Fibroblast of the aortic adventitia (primary cell): ENCODE measurements around the gene CDC42BPG. TPM values are rescaled to one million over a fixed set of nuclear protein-coding genes. Genes with fewer than 3 reads are reported as not detected.

Experiments
- DNase-seq: peaks from one replicate; pipeline ENCODE4 v3.0.0-alpha.2; 2010; ENCODE audit warnings: low read depth
- H3K4me3 ChIP-seq: 2 replicates; pipeline ENCODE4 v1.5.1; 2011; ENCODE audit warnings: low read depth, mild to moderate bottlenecking, control low read depth, low read length, moderate library complexity
- CTCF ChIP-seq: IDR thresholded peaks from 2 replicates; pipeline ENCODE4 v1.5.1; 2011; ENCODE audit warnings: mild to moderate bottlenecking, low read length, control low read depth, inconsistent platforms; ENCODE audit not compliant: insufficient read depth
- total RNA-seq: library from RNA; depleted of rRNA; stranded (reverse); fragments of >200 nt; gene quantifications from 2 replicates; pipeline ENCODE4 v1.2.3, GENCODE V29; 2012; ENCODE audit warnings: low replicate concordance

The CDC42BPG gene
- total RNA-seq, 1 donor, result 0.09 TPM

- H3K4me3 ChIP-seq, result no peak overlapping the region
- DNase-seq, result no peak
- no peak for TF ChIP-seq CTCF
Observed at GRCh38 chr11:64831411-64831891, 13.0 kb downstream of the CDC42BPG start.

GRCh38 chr11:64829536-64830251, 14.8 kb downstream of the CDC42BPG start:
- TF ChIP-seq CTCF, result no peak
- H3K4me3 ChIP-seq, result no peak overlapping the region
- no peak for DNase-seq

GRCh38 chr11:64827451-64827839, 17.0 kb downstream of the CDC42BPG start:
- no peak for DNase-seq
- no peak overlapping the region for H3K4me3 ChIP-seq
- TF ChIP-seq CTCF, result no peak

GRCh38 chr11:64826578-64827450, 17.6 kb downstream of the CDC42BPG start:
- no peak overlapping the region for H3K4me3 ChIP-seq
- no peak for DNase-seq
- TF ChIP-seq CTCF, result no peak

GRCh38 chr11:64826062-64826461, 18.4 kb downstream of the CDC42BPG start:
- H3K4me3 ChIP-seq, result no peak overlapping the region
- no peak for TF ChIP-seq CTCF
- no peak for DNase-seq

GRCh38 chr11:64823568-64824119, 20.8 kb downstream of the CDC42BPG start:
- DNase-seq, result no peak
- TF ChIP-seq CTCF, result no peak
- no peak overlapping the region for H3K4me3 ChIP-seq
